Left lung (tissue), 10 donors: ENCODE measurements around the gene SKIDA1. TPM values are rescaled to one million over a fixed set of nuclear protein-coding genes. Genes with fewer than 3 reads are reported as not detected.

ENCODE experiments used
- ATAC-seq: fragments of 200-7000 bp; cut with Tn5 transposase; one replicate; pipeline ENCODE4 v1.9.1; 2020; ENCODE audit warnings: moderate library complexity
- DNase-seq, 4 donors: peaks; one replicate each; pipeline ENCODE4 v3.0.0-alpha.2; 2013 to 2020
- H3K27ac ChIP-seq, 2 donors: fragments of 200-600 bp; sonication (generic) in 1 of 2; one replicate each; pipeline versions ENCODE4 v1.5.0 to v1.8.0; 2020 to 2021
- H3K27me3 ChIP-seq, 2 donors: fragments of 200-600 bp; sonication (generic) in 1 of 2; one replicate each; pipeline versions ENCODE4 v1.5.0 to v1.8.0; 2020 to 2021
- H3K36me3 ChIP-seq, 2 donors: fragments of 200-600 bp; sonication (generic) in 1 of 2; one replicate each; pipeline versions ENCODE4 v1.5.0 to v1.8.0; 2020 to 2021
- H3K4me1 ChIP-seq, 2 donors: fragments of 200-600 bp; one replicate each; pipeline ENCODE4 v1.8.0; 2021
- H3K4me3 ChIP-seq, 2 donors: fragments of 200-600 bp; sonication (generic) in 1 of 2; one replicate each; pipeline versions ENCODE4 v1.5.0 to v1.8.0; 2020 to 2021; ENCODE audit warnings: mild to moderate bottlenecking in 1 of 2
- H3K9me3 ChIP-seq, 2 donors: fragments of 200-600 bp; sonication (generic) in 1 of 2; one replicate each; pipeline versions ENCODE4 v1.5.0 to v1.8.0; 2020 to 2021
- CTCF ChIP-seq, 2 donors: fragments of 200-600 bp; sonication (generic) in 1 of 2; IDR thresholded peaks; one replicate each; pipeline versions ENCODE4 v1.5.0 to v1.8.0; 2021; ENCODE audit warnings: antibody characterized with exemption in 2 of 2
- intact Hi-C, 2 donors: fragments of 100-400 bp; cut with DNase I; formaldehyde crosslinking; loops; one replicate each; pipeline versions ENCODE4 v1.11.2 to v1.14.2; 2022
- polyA plus RNA-seq, 6 donors: library from polyadenylated mRNA; unstranded; fragments of 120-200 nt; gene quantifications; one replicate each; pipeline ENCODE4 v1.2.1, GENCODE V29; 2013; ENCODE audit not compliant: insufficient read length in 6 of 6
- total RNA-seq, 2 donors: library from RNA; stranded (reverse); fragmentation: NEBNext Ultra II Directional; extraction: Animal tissue kit (Norgen Biotek cat#: 25700); gene quantifications; one replicate each; pipeline ENCODE4 v1.2.1, GENCODE V29; 2021
- donor health status: DM: no; HTN: yes; CAD: no.
- donor health status: DM: no; HTN: no; CAD: no.

Gene SKIDA1
- total and polyA plus RNA-seq, 8 donors, result 1.2 to 6.2 (median 4.9) TPM

- no peak overlapping the region for H3K4me3 ChIP-seq
- no peak for TF ChIP-seq CTCF (IDR thresholded peaks at IDR 0.05)
- no peaks in the 10 kb centered on the region for H3K9me3 ChIP-seq
- no peak overlapping the region for H3K27ac ChIP-seq
- intact Hi-C loops, result no loop called here
- no peaks in the 10 kb centered on the region for H3K36me3 ChIP-seq
- DNase-seq (no peak), ATAC-seq (no peak)
- peaks cover 4 to 10% of the 10 kb centered on the region in 2 donors for H3K4me1 ChIP-seq
- H3K27me3 ChIP-seq, result peaks cover 0 to 17% of the 10 kb centered on the region in 2 donors
These were observed 19.1 kb downstream of the SKIDA1 start for GRCh38 chr10:21506351-21506750.

GRCh38 chr10:21505711-21506278 is 19.7 kb downstream of the SKIDA1 start:
- no peaks in the 10 kb centered on the region for H3K36me3 ChIP-seq
- no peak for DNase-seq
- no peak overlapping the region for H3K27ac ChIP-seq
- peaks cover 4 to 6% of the 10 kb centered on the region in 2 donors for H3K4me1 ChIP-seq
- H3K9me3 ChIP-seq, result no peaks in the 10 kb centered on the region
- ATAC-seq, result peak; percentile 78
- intact Hi-C loops, result no loop called here
- no peak overlapping the region for H3K4me3 ChIP-seq
- TF ChIP-seq CTCF (IDR thresholded peaks at IDR 0.05), result no peak
- H3K27me3 ChIP-seq, result peaks cover 0 to 11% of the 10 kb centered on the region in 2 donors

- ATAC-seq (no peak), DNase-seq (no peak)
- H3K27ac ChIP-seq, result no peak overlapping the region
- no peaks in the 10 kb centered on the region for H3K36me3 ChIP-seq
- H3K4me1 ChIP-seq, result peaks cover 0 to 10% of the 10 kb centered on the region in 2 donors
- no peak for TF ChIP-seq CTCF (IDR thresholded peaks at IDR 0.05)
- no peak overlapping the region for H3K4me3 ChIP-seq
- H3K9me3 ChIP-seq, result no peaks in the 10 kb centered on the region
- peaks cover 9 to 23% of the 10 kb centered on the region in 2 donors for H3K27me3 ChIP-seq
- intact Hi-C loops, result no loop called here
These were observed 21.9 kb downstream of the SKIDA1 start for GRCh38 chr10:21503542-21503941.

- ATAC-seq (no peak), DNase-seq (no peak)
- no peak for TF ChIP-seq CTCF (IDR thresholded peaks at IDR 0.05)
- H3K27ac ChIP-seq, result no peak overlapping the region
- H3K9me3 ChIP-seq, result no peaks in the 10 kb centered on the region
- peaks cover 0 to 14% of the 10 kb centered on the region in 2 donors for H3K4me1 ChIP-seq
- H3K36me3 ChIP-seq, result no peaks in the 10 kb centered on the region
- peaks cover 9 to 35% of the 10 kb centered on the region in 2 donors for H3K27me3 ChIP-seq
- intact Hi-C loops, result no loop called here
- no peak overlapping the region for H3K4me3 ChIP-seq
These were observed 23.1 kb downstream of the SKIDA1 start for GRCh38 chr10:21502348-21502740.

- ATAC-seq (no peak), DNase-seq (no peak)
- Histone ChIP-seq H3K27ac (no peak overlapping the region), H3K4me3 (no peak overlapping the region), H3K36me3 (no peaks in the 10 kb centered on the region), H3K4me1 (peaks cover 0 to 19% of the 10 kb centered on the region in 2 donors), H3K9me3 (no peaks in the 10 kb centered on the region), H3K27me3 (peaks cover 9 to 40% of the 10 kb centered on the region in 2 donors)
- TF ChIP-seq CTCF (IDR thresholded peaks at IDR 0.05), result no peak
- intact Hi-C loops, result no loop called here
These were observed 23.6 kb downstream of the SKIDA1 start for GRCh38 chr10:21501731-21502347.
